GM18499 (cell line): Measurements from ENCODE around the gene PTPRD.

ENCODE experiments used
- ATAC-seq: cut with Tn5 transposase; IDR thresholded peaks from one replicate; pipeline ENCODE4 v1.9.1; 2021; ENCODE audit warnings: moderate number of reproducible peaks; ENCODE audit not compliant: insufficient read depth, unreplicated experiment

The PTPRD gene

DNA sequence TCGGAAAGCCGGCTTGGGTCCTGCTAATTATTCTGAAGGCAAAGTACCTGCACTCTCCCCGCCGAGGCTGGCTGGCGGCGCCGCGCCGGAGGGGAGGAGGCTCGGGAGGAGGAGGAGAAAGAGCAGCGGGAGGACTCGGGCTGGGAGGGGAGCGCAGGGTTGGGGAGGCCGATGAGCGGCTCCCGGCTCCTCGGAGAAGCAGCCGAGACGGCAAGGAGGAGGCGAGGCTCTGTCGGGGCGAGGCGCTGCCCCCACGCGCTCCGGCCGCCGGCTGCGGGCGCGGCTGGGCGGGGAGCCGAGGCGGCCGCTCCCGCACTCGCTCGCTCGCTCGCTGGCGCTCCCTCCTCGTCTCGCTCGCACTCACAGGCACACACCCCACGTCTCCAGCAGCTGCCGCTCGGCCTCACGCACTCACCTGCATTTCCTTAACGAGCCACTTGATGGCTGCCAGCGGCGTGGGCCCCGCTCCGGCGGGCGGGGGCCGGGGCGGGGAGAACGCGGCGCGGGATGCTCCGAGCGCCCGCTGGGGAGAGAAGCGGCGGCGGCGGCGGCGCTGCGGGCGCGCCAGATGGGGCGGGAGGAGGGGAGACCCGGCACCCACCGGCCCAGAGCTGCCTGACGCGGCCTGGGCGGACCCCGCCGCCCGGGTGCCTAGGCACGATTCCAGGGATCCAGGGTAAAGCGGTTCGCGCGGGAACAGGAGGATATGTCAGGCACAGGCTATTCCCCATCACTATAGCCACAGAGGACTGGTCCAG is at the start of gene PTPRD:
PTPRD (minus strand) TSS at position 362 of the 758 bp plus-strand sequence.
- peak; percentile 90 for ATAC-seq

DNA sequence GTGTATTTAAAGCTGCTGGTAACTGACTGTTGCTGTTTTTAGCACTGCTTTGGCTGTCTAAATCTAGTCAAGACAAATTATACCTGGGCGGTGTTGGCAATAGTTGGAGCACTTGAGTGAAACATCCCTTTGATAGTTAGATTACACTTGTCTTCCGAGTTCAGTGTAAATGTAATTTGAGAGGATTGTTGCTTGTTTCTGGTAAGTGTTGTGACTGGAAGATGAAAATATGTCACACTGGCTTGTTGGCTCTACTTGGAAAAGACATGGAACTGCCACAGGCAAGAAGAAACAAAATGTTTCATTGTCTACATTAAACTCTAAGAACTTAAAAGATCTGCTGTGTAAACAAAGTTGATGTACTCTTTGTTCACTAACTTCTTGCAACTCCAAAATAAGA is 49.2 kb upstream of the PTPRD start:
- ATAC-seq: no peak

DNA sequence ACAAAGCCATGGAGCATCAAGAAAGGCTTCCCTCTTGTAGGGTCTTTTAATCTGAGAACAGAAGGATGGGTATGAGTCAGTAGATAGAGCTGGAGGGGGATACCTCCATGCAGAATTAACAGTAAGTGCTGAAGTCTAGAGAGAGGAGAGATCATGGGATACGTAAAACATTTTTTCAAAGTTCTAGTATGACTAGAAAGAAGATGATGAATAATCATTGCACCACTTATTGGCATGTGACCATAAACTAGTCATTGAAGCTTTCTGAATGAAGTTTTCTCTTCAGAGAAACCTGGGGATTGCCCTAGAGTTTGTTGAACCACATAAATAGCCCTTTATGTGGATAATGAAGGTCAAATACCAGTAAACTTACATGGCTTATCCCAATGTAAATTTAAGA is 48.6 kb upstream of the PTPRD start:
- ATAC-seq: no peak

DNA sequence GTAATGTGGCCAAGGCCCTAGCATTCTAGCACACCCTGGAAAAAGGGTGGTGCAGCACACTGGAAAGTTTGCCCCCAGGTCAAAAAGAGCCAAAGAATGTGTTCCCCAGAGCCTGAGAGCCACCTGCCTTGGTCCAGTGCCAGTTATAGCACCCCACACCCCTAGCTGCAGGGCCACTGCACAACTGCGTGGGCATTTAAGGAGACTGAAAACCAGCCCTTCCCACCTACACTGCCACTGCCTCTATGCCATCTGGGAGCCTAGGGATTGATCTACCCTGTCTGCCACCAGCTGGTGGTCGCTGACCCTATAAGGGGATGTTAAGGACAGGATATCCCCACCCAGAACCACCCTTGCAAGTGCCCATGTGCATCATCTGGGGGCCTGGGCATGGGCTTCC is 38.2 kb upstream of the PTPRD start:
- no peak for ATAC-seq

DNA sequence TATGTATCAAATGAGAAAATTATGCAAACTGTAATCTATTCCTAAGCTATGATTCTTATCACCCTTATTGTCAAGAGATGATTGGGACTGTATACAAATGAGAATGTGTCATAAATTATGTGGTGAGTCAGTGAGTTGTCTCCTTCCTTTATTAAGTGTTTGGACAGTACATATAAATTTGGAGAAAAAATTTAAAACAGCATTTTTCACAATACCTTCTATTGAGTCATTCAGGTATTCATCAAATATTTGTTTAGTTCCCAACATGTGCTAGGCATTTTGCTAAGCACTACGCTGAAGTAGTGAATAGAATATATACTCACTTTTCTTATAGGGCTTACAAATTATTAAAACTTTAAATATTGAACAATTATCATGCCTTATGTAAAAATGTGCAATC is 36.3 kb upstream of the PTPRD start:
- no peak for ATAC-seq

DNA sequence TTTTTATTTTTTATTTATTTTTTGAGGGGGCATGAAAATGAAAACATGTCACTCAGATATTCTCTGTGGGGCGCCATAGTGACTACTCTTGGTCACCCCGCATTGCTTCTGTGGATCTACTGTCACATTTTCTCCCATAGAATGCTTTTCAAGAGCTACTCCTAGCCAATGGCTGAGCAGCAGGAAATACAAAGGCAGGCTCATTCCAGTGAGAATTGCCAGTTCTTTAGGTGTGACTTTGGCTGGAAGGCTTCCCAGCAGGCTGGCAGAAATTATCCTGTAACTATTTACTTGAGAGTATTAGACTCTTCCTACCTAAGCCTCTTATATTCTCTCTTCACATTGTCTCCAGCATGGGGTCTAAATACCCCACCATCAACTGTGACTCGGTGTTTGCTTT is 21.0 kb upstream of the PTPRD start:
- ATAC-seq: no peak

DNA sequence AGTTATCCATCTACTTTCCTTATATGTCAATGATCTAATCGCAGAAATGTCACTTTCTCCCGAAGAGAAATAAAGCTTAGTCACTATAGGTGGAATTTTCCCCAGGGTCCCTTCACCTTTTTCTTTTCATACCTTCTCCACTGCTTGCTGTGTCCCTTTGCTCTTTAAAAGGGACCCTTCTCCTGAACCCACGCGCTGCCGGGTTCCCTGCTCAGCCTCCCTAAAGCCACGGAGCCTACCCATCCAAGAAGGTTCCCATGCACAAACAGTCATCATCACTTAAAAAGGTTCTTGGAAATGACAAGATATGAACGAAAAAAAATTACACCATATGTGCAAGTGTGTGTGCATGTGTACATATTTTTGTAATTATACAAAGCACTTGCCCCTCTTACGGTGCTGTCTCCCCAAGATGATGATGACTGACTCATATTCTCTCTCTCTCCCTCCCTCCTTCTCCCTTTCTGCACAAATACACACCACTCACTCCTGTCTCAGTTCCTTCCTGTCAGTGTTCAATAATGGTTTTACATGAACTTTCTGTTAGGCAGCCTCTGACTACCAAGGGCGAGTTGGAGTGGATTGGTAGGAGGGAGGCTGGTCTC is 1.5 kb upstream of the PTPRD start:
- ATAC-seq: no peak

DNA sequence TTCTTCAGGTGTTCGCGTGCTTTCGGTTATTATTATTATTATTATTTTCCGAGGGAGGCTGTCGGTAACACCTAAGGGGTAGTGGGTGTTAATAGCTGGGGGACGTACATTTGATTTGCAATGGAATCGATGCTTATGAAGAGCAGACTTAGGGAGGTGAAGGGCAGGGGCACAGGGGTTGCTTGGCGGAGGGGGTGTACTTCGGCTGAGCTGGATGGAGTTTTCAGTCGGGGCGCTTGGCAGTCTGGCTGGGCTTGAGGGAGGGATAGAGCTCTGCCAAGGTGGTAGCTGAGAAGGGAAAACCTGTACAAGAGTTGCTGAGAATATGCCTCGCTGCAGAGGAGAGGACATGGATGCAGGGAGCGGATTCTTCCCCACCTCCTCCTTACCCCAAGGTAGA is 617 bp upstream of the PTPRD start:
- no peak for ATAC-seq

DNA sequence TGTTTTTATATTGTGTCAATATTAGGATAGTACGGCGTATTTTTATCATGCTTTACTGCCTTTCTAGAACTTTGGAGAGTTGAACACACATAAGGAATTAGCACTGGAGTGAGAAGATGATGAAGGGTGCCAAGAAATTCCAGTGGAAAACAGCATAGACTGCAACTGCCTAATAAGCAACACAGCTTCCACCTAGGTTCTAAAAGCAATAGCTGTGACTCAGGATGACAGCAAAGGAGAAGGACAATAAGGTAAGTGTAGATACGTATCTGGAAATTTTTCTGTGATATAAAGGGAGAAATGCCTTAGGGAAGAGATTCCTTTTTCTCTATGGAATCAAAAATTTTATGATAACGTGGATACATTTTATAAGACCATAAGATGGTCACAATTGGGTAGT is 7.4 kb downstream of the PTPRD start:
- no peak for ATAC-seq

DNA sequence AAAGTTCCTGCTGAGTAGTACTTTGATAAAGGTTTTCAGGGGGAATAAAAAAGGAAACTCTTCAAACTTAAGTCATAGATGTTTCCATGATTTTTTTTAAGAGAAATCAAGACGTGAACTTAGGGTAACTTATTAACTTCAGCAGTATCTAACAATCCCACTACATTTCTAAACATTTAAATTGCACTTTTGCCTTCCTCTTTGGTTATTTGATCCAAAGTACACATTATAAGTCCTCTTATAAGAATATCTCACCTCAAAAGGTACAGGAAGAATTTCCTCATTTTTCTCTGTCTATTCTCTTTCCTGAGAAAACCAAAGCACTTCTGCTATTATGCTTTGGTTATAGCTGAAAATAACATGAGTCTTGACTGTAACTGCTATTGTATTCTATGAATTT is 7.9 kb downstream of the PTPRD start:
- ATAC-seq: no peak

DNA sequence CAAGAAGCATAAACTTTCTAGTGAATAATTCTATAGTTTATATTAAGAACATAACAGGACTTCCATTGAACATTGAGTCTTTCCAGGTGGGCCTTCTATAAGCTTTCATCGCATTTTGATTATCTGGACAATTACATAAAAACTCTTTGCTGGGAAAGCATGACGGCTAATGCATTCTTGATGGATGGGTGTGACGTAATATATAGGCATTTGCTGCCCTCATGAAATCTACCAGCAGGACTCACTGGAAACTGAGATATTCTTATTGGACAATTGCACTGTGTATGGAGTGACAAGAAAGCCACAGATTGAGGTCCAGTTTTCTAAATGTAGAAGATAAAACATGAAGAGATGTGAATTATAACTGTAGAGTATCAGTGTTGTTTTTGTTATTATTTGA is 15.0 kb downstream of the PTPRD start:
- no peak for ATAC-seq

DNA sequence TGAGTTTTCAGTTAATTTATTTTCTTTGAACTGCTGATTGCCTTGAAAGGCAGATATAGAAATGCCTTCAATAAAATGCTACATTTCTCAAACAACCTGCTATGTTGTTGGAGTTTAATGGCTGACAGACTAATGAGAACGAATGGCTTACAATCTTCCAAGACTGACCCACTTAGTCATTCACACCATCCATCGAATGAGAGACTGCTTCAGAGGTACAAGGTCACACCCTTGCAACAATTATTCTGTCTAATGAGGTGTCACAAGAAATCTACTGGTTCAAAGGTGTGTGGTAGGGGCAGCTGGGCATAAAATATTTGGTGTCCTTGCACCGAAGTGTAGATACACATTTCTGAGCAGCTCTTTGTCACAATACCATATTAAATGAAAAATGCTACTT is 18.3 kb downstream of the PTPRD start:
- ATAC-seq: no peak

DNA sequence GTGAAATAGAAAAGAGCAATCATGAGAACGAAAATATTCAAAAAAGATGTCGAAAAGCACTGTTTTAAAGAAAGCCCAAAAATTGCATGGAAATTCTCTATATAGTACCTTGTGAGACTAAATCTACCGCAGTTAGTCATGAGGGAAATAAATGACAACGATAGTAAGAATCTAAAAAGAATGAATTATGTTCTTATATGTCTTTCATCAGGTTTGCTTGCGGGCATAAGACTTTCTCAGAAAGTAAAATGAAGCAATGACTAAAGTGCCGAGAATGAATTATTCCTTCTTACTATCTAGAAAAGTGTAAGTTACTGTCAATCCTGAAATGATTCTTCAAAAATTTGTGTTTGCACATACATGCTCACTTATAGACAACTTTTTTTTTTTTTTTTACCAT is 26.4 kb downstream of the PTPRD start:
- ATAC-seq: no peak

DNA sequence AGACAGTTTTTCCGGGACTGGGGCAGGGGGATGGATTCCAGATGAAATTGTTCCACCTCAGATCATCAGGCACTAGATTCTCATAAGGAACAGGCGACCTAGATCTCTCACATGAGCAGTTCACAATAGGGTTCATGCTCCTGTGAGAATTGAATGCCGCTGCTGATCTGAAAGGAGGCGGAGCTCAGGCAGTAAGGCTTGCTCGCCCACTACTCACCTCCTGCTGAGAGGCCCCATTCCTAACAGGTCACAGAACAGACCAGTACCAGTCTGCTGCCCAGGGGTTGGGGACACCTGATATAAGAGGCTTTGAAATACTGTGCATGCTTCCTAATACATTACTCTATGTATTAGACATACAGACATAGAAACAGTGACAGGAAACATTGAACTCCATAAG is 41.1 kb downstream of the PTPRD start:
- ATAC-seq: no peak

DNA sequence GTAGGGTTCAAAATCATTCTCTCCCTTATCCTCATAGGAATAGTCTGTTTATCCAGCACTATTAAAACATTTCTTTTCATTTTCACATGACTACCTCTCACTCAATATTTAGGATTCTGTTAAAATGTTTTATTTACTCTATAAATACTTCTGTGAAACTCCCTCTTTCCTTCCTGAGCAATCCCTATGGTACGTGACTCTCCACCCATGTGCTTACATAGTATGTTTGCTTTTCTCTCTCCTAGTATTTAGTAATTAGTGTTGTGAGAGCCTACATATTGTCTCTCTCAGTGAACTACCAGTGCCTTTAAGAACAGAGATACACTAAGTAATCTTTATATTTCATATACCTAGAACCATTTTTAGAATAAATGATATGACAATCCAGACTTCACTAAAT is 46.0 kb downstream of the PTPRD start:
- no peak for ATAC-seq

DNA sequence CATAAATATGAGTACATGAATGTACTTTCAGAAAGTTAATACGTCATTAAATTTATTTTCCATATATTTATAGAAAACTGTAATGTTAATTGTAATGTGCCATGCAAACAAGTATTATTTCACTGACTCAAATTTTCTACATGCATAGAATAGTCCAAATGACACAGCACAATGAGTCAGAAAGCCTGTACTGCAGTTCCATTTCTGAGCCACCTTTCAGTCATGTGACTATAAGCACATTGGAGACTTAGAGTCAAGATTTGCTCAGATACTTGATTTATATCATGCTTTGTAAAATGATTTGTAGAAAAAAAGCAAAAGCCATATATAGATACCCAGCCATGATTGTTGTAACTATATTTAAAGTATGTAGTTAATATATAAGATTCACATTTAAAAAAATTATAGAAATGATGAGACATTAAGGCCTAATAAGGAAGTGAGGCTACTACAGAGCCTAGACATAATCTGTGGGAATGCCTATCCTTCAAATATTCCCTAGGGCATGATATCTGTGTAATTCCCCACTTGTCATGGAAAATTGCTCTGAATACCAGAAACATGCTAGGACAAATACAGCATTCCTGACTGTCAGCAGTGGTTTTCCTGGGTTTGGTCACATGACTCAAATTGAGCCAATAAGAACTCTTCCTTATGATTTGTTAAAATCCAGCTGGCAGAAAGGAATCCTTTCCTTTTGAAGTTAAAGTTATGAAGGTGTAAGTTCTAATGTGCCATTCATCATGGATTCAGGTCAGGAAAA is 50.0 kb downstream of the PTPRD start:
- ATAC-seq: no peak

DNA sequence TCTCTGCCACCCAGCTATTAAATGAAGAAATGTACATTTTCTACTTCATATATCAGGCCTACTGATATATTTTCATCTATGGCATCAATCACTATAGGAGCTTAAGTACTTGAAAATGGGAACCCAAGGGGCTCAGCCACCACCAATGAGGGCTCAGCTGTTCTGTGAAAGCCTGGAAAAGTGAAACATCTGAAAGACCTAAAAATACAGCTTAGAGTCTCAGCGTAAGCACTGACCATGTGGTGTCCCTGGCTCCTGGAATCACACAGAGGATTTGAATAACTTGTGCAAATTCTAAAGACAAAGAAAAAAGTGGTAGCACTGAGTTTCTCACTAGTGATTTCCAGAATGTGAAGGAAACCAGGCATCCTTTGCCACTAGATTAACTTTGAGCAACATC is 64.5 kb downstream of the PTPRD start:
- no peak for ATAC-seq

DNA sequence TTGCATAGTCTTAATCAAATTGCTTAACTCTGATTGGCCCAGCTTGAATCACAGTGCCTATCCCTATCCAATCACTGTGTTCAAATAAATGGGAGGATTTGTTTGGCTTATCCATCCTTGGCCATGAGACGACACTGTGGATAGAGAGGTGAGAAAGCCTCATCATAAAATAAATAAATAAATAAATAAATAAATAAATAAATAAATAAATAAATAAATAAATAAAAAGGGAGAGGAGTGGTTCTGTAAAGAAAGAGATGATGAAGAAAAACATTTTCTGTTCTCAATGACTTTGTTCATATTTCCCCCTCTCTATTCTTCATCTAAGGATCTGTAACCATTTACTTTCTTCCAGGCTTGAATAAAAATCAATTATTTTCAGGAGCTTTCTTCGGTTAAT is 74.7 kb downstream of the PTPRD start:
- no peak for ATAC-seq

DNA sequence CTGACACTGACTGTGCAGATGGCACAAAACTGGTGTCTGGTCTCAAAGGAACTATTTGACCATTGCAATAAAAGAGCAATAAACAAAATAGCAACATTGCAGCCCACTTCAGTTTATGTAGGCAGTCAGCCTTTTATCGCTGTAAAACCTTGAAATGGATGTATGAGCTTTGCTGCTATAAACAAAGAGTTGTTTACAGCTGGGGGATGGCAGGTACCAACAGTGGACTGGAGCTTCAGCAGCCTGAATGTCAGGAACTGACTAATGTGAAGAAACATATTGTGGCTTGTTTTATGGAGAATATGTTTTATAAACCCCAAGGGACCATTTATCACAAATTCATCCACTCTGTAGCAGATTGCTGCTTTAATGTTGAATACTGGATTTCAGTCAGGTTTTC is 78.0 kb downstream of the PTPRD start:
- no peak for ATAC-seq

DNA sequence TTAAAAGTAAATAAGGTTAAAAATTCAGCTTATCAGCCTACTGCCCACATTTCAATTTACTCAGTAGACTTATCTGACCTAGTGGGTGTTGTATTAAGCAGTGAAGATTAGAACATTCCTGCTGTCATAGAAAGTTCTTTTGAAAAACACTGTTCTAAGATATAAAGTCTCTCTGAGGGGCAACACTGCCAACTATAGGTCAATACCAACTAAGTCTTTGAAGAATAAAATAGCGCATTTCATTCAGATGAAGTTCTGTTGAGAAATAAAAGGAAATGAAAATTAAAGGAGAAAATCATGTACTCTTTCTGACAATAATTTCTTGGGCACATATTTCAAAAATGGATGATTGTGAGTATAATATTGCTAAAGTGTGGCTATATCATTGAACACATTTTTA is 86.8 kb downstream of the PTPRD start:
- no peak for ATAC-seq

DNA sequence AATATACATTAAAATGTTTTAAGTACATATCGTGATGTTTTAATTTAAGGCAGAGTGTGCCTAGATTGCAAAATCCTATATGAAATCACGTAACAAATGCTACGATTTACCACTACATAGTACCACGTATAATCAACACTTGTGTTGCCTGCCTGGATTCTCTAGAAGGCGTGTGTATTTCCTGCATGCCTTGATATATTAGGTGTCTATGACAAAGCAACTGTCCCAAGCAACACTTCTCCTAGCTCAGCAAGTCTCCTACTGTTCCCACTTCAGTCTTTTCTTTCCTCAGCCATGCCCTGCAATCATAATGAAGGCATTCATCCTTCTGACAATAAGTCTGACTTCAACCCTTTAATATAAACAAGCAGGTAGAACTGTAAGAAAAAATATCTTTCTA is 89.6 kb downstream of the PTPRD start:
- no peak for ATAC-seq

DNA sequence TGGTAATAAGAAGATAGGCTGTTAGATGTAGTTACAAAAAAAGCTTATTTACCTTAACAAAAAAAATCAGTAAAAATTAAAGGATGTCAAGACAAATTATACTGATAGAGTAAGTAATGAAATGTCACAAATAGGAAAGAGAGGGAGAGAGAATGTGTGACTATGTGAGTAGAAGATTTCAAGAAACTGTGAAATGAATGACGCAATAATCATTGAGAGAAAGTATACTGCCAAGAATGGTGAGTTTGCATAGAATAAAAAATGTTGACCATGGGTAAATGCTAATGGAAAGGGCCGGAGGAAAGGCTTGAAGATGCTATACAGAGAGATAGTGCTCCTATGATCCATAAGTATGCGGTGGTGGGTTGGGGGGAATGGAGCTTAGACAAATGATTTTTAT is 100.7 kb downstream of the PTPRD start:
- no peak for ATAC-seq
